Esophagus muscularis mucosa (tissue), 3 donors: ENCODE results near the gene FAM131A.

Source experiments
- CTCF ChIP-seq, 3 experiments: fragments of 200-600 bp in 2 of 3; fragments of 450-650 bp in 1 of 3; sonication (generic) in 2 of 3; IDR thresholded peaks; one replicate each; pipeline ENCODE4 v1.5.1; 2017 to 2019; ENCODE audit warnings: antibody characterized with exemption in 3 of 3, mild to moderate bottlenecking in 2 of 3, moderate library complexity in 1 of 3
- POLR2A ChIP-seq: fragments of 450-650 bp; IDR thresholded peaks from one replicate; pipeline ENCODE4 v1.6.1; 2017; ENCODE audit warnings: antibody characterized with exemption, moderate library complexity, mild to moderate bottlenecking, low read depth
- POLR2AphosphoS5 ChIP-seq, 2 donors: sonication (generic); formaldehyde crosslinking; IDR thresholded peaks; one replicate each; pipeline ENCODE4 v1.6.1; 2017; ENCODE audit warnings: antibody characterized with exemption in 2 of 2

GRCh38 chr3:184335661-184336546 is 1.5 kb upstream of the FAM131A start:
- TF ChIP-seq CTCF (IDR thresholded peaks at IDR 0.05): no peak
- peak; percentile 97 to 99 for TF ChIP-seq POLR2AphosphoS5 (IDR thresholded peaks at IDR 0.05)
- peak; percentile 81 for TF ChIP-seq POLR2A
